GM18526 (cell line): ENCODE measurements around the gene TMF1.

Source experiments
- POLR2A ChIP-seq: IDR thresholded peaks from 3 replicates; pipeline ENCODE4 v1.6.1; 2011; ENCODE audit not compliant: insufficient read length; ENCODE audit errors: extremely low read depth

Gene TMF1

GRCh38 chr3:69058180-69058946 lies 6.2 kb upstream of the TMF1 start:
- no peak for TF ChIP-seq POLR2A

- no peak for TF ChIP-seq POLR2A
These were observed 352 bp upstream of the TMF1 start for GRCh38 chr3:69052472-69052898.

- TF ChIP-seq POLR2A: no peak
These were observed 3.1 kb downstream of the TMF1 start for GRCh38 chr3:69048990-69049389.

- TF ChIP-seq POLR2A: no peak
These were observed 7.5 kb downstream of the TMF1 start for GRCh38 chr3:69044608-69045007.

- TF ChIP-seq POLR2A: no peak
These were observed 18.7 kb downstream of the TMF1 start for GRCh38 chr3:69033470-69033869.

- no peak for TF ChIP-seq POLR2A
These were observed 19.4 kb downstream of the TMF1 start for GRCh38 chr3:69032737-69033136.

GRCh38 chr3:69032142-69032541 lies 20.0 kb downstream of the TMF1 start:
- no peak for TF ChIP-seq POLR2A

- no peak for TF ChIP-seq POLR2A
These were observed 20.5 kb downstream of the TMF1 start for GRCh38 chr3:69031635-69032034.

GRCh38 chr3:69020857-69021256 lies 31.3 kb downstream of the TMF1 start:
- no peak for TF ChIP-seq POLR2A

GRCh38 chr3:69020424-69020823 lies 31.7 kb downstream of the TMF1 start:
- TF ChIP-seq POLR2A: no peak

- TF ChIP-seq POLR2A: no peak
These were observed 35.2 kb downstream of the TMF1 start for GRCh38 chr3:69016901-69017300.

GRCh38 chr3:69016102-69016501 lies 36.0 kb downstream of the TMF1 start:
- no peak for TF ChIP-seq POLR2A

GRCh38 chr3:69014022-69014580 lies 38.0 kb downstream of the TMF1 start:
- TF ChIP-seq POLR2A: no peak

GRCh38 chr3:69013253-69014021 lies 38.7 kb downstream of the TMF1 start, which contains the start of gene EOGT:
EOGT (minus strand) TSS chr3:69013684; CDS start chr3:69009846, 3,838 bp downstream.
- peak; percentile 53 for TF ChIP-seq POLR2A

- no peak for TF ChIP-seq POLR2A
These were observed 39.3 kb downstream of the TMF1 start for GRCh38 chr3:69012800-69013252.
